Left lobe of liver (tissue), 2 donors: Measurements from ENCODE around the gene GPS1. TPM values are rescaled to one million over a fixed set of nuclear protein-coding genes. Genes with fewer than 3 reads are reported as not detected.

Experiments
- ATAC-seq: fragments of 200-7000 bp; cut with Tn5 transposase; one replicate; pipeline ENCODE4 v1.9.1; 2020; ENCODE audit warnings: mild to moderate bottlenecking, moderate library complexity
- DNase-seq: peaks from one replicate; pipeline ENCODE4 v3.0.0-alpha.2; 2020; ENCODE audit warnings: low spot score
- total RNA-seq: library from RNA; stranded (reverse); gene quantifications from one replicate; pipeline ENCODE4 v1.2.1, GENCODE V29; 2021
- donor health status: DM: no; HTN: no; CAD: no; lungs with moderate emphysema.
- donor health status: DM: no; HTN: yes; CAD: no.

Gene GPS1
- total RNA-seq, 1 donor from 2014 or later, result 84.1 TPM

DNA sequence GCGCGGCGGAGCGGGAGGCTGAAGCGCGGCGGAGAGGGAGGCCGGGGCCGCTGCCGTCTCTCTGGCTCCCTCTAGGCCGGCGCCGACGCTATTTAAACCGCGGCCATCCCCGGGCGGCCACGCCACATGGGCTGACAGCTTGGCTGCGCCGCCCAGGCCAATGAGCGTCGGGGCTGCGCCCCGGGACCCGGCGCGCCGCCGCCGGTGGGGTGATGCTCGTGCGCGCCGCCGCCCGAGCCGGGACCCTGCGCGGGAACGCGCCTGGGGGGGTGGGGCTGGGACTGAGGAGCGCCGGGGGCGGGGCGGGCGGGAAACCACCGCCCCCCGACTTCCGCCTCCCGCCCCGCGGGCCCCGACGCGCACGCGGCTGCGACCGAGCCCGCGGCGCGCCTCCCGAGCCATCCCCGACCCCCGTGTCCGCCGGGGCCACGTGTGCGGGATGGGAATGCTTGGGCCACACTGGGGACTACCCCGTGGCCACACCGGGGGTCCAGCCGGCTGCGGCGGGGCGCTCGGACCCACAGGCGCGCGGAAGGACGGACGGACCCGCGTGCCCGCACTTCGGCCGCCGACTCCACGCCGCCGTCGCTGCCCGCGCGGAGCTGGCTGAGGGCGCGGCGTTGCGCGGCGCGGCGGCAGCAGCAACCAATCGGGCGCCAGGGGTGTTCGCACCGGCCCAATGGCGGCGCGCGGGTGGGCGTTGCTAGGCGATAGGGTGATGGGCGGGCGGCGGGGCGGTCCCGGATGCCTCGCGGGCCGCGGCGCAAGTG, 46.7 kb downstream of the GPS1 start, which contains the start of gene FASN:
FASN (minus strand) TSS at position 68 of the 770 bp plus-strand sequence. CDS start 1,791 bp downstream, outside the sequence.
- peak; percentile 42 for ATAC-seq
- DNase-seq, result peak; percentile 97

DNA sequence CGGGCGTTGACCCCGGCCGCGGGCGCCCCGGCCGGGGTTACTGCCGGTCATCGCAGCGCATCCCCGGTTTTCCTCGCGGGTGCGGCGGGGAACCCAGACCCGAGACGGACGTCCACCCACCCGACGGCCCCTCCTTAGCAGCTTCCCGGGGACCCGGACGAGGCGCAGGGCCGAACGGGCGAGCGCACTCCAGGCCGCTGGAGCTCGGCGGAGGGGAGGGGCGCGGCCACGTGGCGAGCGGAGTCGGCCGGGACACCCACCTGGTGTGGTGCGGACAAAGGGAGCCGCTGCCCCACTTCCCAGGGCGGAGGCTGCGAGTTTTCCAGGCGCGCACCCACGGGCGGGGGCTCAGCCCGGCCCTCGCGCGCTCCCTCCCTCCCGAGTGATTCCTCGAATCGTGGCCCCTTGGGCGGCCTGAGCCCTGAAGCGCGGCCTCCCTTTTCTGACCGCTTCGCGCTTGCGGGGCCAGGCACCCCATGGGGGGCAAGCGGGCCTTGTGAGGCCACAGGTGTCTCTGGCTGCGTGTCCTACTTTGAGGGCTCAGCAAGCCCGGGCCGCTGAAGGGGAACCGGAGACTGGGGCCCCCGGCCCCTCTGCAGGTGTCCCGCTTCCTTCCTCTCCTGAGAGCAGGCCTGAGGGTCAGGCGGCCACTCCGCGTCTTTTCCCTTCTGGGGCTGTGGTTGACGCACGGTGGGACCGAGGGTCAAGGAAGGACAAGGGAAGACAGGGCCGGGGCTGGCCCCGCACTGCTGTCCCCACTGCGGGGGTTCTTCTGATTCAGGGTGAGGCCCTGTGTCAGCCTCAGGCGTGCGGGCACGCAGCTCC, 47.5 kb downstream of the GPS1 start:
- DNase-seq (no peak), ATAC-seq (no peak)

DNA sequence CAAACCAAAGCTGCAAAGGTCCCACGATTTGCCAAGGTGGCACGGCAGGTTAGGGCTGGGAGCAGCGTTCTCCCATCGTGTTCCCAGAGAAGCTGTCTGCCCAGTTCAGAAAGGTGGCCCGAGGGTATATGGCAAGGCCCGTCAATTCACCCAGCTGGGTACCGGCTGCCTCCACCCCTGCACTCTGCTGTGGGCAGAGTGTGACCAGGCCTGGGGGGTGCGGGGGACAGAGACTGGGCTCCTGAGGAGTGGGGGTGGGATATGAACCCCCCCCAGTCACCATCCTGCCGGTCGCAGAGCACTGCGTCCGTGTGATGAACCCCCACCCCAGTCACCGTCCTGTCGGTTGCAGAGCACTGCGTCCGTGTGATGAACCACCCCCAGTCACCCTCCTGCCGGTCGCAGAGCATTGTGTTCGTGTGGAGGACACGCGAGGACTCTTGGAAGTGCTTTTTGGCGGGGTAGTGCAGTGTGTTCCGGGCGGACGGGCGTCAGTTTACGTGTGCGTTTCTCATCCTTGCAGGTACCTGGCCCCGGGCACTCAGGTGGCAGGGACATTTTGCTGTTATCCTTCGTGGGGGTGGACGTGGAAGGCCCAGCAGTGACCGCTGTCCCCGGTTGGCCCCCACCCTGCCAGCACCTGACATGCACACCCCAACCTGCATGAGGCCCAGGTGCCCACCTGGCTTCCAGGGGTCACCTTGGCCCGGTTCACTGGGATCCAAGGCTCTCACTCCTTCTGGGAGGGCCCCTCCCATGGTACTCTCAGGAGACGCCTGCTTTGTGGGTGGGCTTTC, 49.0 kb downstream of the GPS1 start:
- ATAC-seq (no peak), DNase-seq (no peak)

DNA sequence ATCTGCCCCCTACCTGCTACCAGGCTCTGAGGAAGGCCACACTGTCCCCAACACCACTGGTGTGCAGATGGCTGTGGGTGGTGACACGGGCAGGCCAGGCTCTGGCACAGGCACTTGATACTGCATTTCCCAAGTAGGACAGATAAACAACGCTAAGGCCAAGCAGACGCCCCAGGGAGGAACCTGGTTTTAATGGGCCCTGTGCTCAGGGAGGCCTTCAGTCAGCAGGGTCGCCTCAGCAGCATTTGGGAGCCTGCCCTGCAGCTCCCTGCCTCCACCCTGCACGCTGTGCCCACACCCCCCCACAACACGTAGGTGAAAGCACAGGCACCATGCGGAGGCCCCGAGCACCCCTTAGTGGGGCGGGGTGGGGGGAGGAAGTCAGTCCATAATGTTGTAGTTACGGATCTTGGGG, 49.6 kb downstream of the GPS1 start:
- peak; percentile 80 for DNase-seq
- ATAC-seq, result peak; percentile 15

DNA sequence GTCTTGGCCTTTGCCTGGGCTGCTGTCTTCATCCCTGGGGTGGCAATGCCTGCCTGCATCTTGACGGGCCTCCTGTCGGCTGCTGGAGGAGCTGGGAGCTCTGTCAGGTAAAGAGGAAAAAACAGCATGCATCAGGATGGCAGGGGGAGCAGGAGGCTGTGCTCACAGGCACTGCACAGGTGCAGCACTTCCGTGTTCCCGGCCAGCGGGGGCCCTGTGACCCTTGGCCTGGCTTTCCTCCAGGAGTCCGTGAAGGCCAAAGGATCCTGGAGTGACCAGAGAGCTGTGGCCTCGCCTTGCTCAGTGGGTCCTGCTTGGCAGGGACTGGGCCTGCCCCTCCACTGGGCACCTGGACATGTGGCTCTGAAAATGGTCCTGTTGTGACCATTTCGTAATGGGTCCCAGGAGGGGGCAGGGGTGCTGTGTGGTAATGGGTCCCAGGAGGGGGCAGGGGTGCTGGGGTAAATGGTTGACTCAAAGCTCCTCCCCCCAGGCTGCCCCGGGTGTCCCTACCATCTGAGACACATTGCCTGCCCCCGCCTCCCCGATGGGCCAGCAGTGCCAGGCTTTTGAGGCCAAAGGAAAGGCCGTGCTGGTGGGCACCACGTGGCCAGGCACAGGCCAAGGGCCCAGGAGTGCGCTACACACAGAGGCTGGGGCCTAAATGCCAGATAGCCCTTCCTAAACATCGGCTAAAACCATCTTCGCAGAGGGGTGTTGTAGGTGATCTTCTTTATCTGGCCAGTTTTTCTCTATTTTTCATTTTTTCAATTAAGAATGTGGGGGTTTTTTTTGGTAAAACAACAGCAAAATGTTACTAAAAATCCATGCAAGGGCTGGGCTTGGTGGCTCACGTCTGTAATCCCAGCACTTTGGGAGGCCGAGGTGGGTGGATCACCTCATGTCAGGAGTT, 50.3 kb downstream of the GPS1 start:
- peak; percentile 21 for ATAC-seq
- peak; percentile 98 for DNase-seq

DNA sequence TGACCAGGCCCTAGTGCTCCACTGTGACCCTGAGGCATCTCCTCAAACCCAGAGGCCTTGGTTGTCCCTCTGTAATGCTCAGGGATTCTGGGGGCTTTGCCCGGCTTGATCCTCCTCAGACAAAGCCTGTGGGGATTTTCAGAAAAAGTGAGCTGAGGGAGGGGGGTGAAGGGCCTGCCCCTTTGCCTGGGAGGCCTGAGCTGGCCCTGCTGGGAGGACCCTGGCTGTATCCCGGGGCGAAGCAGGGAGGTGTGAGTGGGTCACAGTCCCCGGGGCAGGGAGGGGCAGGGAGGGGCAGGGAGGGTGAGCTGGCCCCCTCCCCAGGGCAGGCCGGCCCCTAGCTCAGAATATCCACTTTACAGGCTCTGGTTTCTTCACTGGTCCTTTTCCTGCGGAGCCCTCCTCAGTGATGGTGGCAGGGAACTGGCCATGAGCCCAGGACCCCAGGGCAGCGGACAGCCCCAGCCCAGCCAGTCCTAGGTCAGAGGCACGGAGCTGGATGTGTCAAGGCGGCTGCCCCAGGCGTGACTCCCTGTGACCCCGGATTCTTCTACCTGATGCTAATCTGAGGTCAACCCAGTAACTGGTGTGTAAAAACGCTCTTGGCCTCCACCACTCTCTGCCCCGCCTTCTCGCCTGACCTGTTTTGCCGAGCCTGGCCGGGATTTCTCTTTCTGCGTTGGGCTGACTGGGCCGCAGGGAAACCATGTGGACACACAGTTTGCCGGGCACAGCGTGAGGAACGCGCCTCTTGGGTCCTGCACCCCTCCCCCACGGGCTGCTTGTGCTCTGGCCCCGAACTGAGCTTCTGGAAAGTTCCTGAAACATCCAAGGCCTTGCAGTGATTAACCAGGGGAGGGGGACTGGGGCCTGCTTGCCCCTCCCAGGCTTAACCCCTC, 52.1 kb downstream of the GPS1 start:
- peak; percentile 96 for DNase-seq
- ATAC-seq, result peak; percentile 20

DNA sequence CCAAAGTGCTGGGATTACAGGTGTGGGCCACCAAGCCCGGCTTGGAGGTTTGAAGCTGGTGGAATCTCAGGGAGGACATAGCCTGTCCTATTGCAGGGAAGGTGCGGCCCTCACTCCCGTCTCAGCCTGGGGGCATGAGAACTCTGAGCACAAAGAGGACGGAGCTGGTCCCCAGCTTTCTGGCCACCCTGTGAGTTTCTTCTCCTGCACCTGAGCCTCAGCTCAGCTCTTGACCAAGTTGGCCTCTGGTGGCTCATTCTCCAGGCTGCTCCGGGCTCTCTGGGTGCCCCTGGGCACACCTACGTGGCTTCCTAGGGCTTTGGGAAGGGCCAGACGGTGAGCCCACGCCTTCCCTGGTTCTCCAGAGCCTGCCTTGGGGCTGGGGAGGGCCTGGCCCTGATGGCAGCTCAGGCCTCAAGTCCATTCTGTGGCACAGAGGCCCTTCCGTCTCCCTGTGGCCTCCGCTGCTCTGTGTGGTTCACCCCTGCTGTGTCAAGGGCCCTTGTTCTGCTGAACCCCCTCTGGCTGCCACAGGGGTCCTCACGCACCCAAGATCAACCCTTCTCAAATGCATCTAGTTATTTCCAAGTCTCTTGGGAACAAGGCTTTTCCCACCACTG, 53.2 kb downstream of the GPS1 start:
- ATAC-seq (no peak), DNase-seq (no peak)

DNA sequence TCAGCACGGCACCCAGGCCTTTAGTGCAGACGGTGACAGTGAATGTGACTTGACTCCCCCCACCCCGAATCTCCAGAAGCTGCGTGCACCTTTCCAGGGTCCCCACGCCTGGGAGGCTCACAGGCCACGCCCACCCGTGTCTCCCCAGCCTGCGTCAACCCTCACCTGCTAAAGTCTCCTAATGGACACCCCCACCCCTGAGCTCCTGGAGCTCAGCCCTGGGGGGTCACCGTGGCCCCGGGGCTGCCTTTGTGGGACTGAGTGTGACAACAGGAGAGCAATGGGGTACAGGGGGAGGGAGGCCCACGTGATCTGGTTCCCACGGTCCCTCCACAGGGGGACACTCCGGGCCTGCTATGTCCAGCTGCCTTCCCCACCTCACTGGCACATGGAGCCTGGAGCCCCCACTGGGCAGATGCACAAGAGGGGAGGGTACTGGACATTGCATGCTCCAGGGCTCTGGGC, 53.8 kb downstream of the GPS1 start:
- DNase-seq (no peak), ATAC-seq (no peak)

DNA sequence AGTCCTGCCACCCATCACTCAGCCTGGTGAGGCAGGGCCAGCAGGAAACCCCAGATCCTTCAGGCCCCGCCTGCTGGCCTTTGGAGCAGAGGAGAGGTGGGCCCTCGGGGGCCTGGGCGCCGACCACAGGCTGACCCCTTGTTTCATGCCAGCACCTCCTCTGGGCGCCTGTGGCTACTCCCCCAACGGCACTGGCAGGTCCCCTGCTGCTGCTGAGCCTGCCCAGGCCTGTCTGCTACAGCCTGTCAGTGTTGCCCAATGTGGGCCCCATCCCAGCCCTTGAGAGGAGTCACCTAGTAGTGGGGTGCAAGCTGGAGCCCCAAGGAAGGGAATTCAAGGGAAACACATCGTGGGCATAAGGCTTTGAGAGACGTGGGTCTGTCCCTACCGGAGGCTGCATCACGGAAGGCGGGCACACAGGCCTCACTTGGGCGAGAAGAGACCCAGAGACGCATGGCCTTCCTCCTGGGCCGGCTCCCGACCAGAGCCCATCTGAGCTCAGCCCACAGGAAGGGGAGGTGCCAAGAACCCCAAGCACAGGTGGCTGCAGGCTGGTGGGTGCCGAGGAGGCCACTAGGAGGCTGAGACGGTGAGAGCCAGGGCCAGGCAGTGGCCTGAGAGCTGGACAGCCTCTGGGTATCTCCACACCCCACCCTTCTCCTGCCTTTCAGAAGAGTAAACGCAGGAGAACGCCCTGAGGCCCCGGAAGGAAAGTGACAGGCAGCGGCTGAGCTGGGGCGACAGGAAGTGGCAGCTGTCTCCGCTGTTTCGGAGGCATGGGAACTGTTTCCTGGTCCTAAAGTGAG, 54.4 kb downstream of the GPS1 start:
- peak; percentile 76 for DNase-seq
- peak; percentile 2 for ATAC-seq

DNA sequence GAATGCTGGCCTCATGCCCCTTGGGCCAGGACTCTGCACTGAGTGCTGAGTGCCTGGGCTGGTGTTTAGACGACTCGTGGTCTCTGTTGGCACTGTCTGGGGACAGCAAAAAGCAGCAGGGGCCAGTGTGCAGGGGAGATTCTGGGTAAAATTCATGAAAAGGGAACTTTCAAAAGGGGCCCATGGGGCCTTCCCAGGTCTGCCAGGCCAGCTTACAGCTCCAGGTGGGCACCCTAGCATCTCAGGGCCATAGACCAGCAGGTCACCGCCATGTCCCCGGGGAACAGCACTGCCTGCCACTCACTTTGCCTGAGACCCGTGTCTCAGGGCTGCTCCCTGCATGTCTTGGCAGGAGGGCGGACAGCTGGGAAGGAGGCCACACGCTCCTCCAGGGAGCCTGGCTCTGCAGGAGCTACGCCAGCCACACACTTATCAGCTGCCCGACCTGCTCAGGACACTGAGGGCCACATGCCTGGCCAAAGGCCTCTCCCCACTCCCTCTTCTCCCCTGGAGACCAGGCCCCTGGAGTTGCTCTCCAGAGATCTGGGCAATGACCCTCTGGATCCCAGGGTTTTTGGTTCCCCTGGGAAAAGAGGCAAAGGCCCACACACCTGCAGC, 55.1 kb downstream of the GPS1 start:
- DNase-seq, result no peak
- ATAC-seq, result peak; percentile 0

Other genes starting within 250 kb of the GPS1 start
- gene GCGR, start 247.7 kb upstream of the GPS1 start, total RNA-seq, result 109 TPM
- 17.9 TPM for gene MCRIP1, start 218.6 kb upstream of the GPS1 start, total RNA-seq
- not detected for gene PPP1R27, start 216.8 kb upstream of the GPS1 start, total RNA-seq
- 1,392 TPM for gene P4HB, start 191.4 kb upstream of the GPS1 start, total RNA-seq
- 109 TPM for gene ARHGDIA, start 180.6 kb upstream of the GPS1 start, total RNA-seq
- 14.5 TPM for gene ALYREF, start 160.3 kb upstream of the GPS1 start, total RNA-seq
- 95.7 TPM for gene ANAPC11, start 160.2 kb upstream of the GPS1 start, total RNA-seq
- 0.13 TPM for gene NPB, start 149.7 kb upstream of the GPS1 start, total RNA-seq
- gene PCYT2, start 140.5 kb upstream of the GPS1 start, total RNA-seq, result 113 TPM
- gene SIRT7, start 133.7 kb upstream of the GPS1 start, total RNA-seq, result 18.0 TPM
- gene MAFG, start 124.2 kb upstream of the GPS1 start, total RNA-seq, result 12.6 TPM
- gene PYCR1, start 114.6 kb upstream of the GPS1 start, total RNA-seq, result 5.2 TPM
- gene MYADML2, start 104.7 kb upstream of the GPS1 start, total RNA-seq, result not detected
- gene NOTUM, start 90.7 kb upstream of the GPS1 start, total RNA-seq, result 4.2 TPM
- 62.9 TPM for gene ASPSCR1, start 74.3 kb upstream of the GPS1 start, total RNA-seq
- gene CENPX, start 29.0 kb upstream of the GPS1 start, total RNA-seq, result 60.0 TPM
- 19.4 TPM for gene LRRC45, start 28.6 kb upstream of the GPS1 start, total RNA-seq
- 8.7 TPM for gene RAC3, start 20.2 kb upstream of the GPS1 start, total RNA-seq
- gene DCXR, start 14.2 kb upstream of the GPS1 start, total RNA-seq, result 1,477 TPM
- 45.8 TPM for gene RFNG, start 87 bp upstream of the GPS1 start, total RNA-seq
- 121 TPM for gene DUS1L, start 13.9 kb downstream of the GPS1 start, total RNA-seq
- 267 TPM for gene FASN, start 46.3 kb downstream of the GPS1 start, total RNA-seq
- gene CCDC57, start 160.9 kb downstream of the GPS1 start, total RNA-seq, result 32.8 TPM
- 6.9 TPM for gene SLC16A3, start 177.1 kb downstream of the GPS1 start, total RNA-seq
- gene CSNK1D, start 221.8 kb downstream of the GPS1 start, total RNA-seq, result 49.6 TPM